Right atrium auricular region (tissue), 2 donors: ENCODE data around the gene AOPEP. TPM values are rescaled to one million over a fixed set of nuclear protein-coding genes. Genes with fewer than 3 reads are reported as not detected.

Experiments
- DNase-seq: peaks from one replicate; pipeline ENCODE4 v3.0.0-alpha.2; 2019; ENCODE audit warnings: low spot score
- H3K27ac ChIP-seq, 2 donors: fragments of 200-600 bp; sonication (generic); 1 replicate in 1 of 2; 2 replicates in 1 of 2; pipeline ENCODE4 v1.5.1; 2016 to 2019
- H3K27me3 ChIP-seq, 2 donors: fragments of 200-600 bp; sonication (generic); one replicate each; pipeline versions ENCODE4 v1.5.1 to v1.6.0; 2017 to 2019
- H3K36me3 ChIP-seq: fragments of 200-600 bp; sonication (generic); one replicate; pipeline ENCODE4 v1.5.1; 2016
- H3K4me1 ChIP-seq, 2 donors: fragments of 200-600 bp; sonication (generic); one replicate each; pipeline versions ENCODE4 v1.5.1 to v1.6.0; 2017 to 2019
- H3K4me3 ChIP-seq, 2 donors: fragments of 200-600 bp; sonication (generic); 1 replicate in 1 of 2; 2 replicates in 1 of 2; pipeline ENCODE4 v1.5.1; 2017 to 2019; ENCODE audit warnings: mild to moderate bottlenecking in 1 of 2, moderate library complexity in 1 of 2
- H3K9me3 ChIP-seq, 2 donors: fragments of 200-600 bp; sonication (generic); one replicate each; pipeline ENCODE4 v1.5.1; 2019
- total RNA-seq, 2 donors: library from RNA; depleted of rRNA; stranded (reverse); fragments of >200 nt; gene quantifications; one replicate each; pipeline ENCODE4 v1.1.0, GENCODE V29; 2016
- TF ChIP-seq, protein P1 (sequence below), 2 donors: fragments of 200-600 bp; sonication (generic); IDR thresholded peaks; one replicate each; pipeline ENCODE4 v1.5.1; 2019; ENCODE audit warnings: antibody characterized with exemption in 2 of 2

The AOPEP gene
- total RNA-seq, 2 donors from 2014 or later = 262 to 314 TPM

- TF ChIP-seq, protein P1, sequence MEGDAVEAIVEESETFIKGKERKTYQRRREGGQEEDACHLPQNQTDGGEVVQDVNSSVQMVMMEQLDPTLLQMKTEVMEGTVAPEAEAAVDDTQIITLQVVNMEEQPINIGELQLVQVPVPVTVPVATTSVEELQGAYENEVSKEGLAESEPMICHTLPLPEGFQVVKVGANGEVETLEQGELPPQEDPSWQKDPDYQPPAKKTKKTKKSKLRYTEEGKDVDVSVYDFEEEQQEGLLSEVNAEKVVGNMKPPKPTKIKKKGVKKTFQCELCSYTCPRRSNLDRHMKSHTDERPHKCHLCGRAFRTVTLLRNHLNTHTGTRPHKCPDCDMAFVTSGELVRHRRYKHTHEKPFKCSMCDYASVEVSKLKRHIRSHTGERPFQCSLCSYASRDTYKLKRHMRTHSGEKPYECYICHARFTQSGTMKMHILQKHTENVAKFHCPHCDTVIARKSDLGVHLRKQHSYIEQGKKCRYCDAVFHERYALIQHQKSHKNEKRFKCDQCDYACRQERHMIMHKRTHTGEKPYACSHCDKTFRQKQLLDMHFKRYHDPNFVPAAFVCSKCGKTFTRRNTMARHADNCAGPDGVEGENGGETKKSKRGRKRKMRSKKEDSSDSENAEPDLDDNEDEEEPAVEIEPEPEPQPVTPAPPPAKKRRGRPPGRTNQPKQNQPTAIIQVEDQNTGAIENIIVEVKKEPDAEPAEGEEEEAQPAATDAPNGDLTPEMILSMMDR (IDR thresholded peaks at IDR 0.05) = no peak
- H3K27ac ChIP-seq = no peak overlapping the region
- DNase-seq = no peak
- no peaks in the 10 kb centered on the region for H3K36me3 ChIP-seq
- H3K4me1 ChIP-seq = peaks cover 0 to 11% of the 10 kb centered on the region in 2 donors
- H3K27me3 ChIP-seq = no peaks in the 10 kb centered on the region
- H3K9me3 ChIP-seq = no peaks in the 10 kb centered on the region
- no peak overlapping the region for H3K4me3 ChIP-seq
Observed at GRCh38 chr9:95130484-95130883, 404.0 kb downstream of the AOPEP start.

GRCh38 chr9:95131023-95131943 is 404.8 kb downstream of the AOPEP start:
- no peak overlapping the region for H3K4me3 ChIP-seq
- DNase-seq = peak; percentile 78
- peaks cover 0 to 11% of the 10 kb centered on the region in 2 donors for H3K4me1 ChIP-seq
- no peaks in the 10 kb centered on the region for H3K36me3 ChIP-seq
- H3K27ac ChIP-seq = no peak overlapping the region
- TF ChIP-seq, protein P1 (IDR thresholded peaks at IDR 0.05) = peak; percentile 84 to 89
- no peaks in the 10 kb centered on the region for H3K27me3 ChIP-seq
- H3K9me3 ChIP-seq = no peaks in the 10 kb centered on the region

GRCh38 chr9:95132366-95133324 is 406.1 kb downstream of the AOPEP start:
- DNase-seq = no peak
- no peaks in the 10 kb centered on the region for H3K9me3 ChIP-seq
- no peaks in the 10 kb centered on the region for H3K27me3 ChIP-seq
- H3K27ac ChIP-seq = no peak overlapping the region
- H3K36me3 ChIP-seq = no peaks in the 10 kb centered on the region
- H3K4me1 ChIP-seq = no peaks in the 10 kb centered on the region
- no peak overlapping the region for H3K4me3 ChIP-seq
- TF ChIP-seq, protein P1 (IDR thresholded peaks at IDR 0.05) = no peak

- no peak for DNase-seq
- H3K27me3 ChIP-seq = no peaks in the 10 kb centered on the region
- H3K36me3 ChIP-seq = no peaks in the 10 kb centered on the region
- no peaks in the 10 kb centered on the region for H3K4me1 ChIP-seq
- TF ChIP-seq, protein P1 (IDR thresholded peaks at IDR 0.05) = no peak
- H3K4me3 ChIP-seq = no peak overlapping the region
- no peak overlapping the region for H3K27ac ChIP-seq
- H3K9me3 ChIP-seq = no peaks in the 10 kb centered on the region
Observed at GRCh38 chr9:95133325-95133705, 406.8 kb downstream of the AOPEP start.

DNA sequence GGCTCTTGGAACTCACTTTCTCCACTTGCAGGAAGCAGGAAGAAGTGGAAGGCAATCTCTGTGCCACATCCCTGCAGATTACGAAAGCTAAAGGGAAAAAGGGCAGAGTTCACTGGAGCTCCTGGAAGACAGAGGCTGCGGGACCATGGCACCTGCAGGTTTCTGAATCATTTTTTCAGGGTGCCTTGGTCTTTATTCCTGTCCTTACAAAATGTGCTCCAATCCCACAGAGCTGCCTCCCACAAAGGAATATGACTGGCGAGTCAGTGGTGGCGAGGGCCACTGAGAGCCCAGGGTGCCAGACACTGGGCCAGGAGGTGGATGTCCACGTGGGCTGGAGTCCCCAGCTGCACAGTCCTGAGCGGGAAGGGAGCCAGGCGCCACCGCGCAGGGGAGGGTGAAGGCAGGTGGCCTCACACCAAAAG is 408.0 kb downstream of the AOPEP start:
- no peaks in the 10 kb centered on the region for H3K9me3 ChIP-seq
- no peaks in the 10 kb centered on the region for H3K27me3 ChIP-seq
- no peak overlapping the region for H3K27ac ChIP-seq
- H3K4me3 ChIP-seq = no peak overlapping the region
- TF ChIP-seq, protein P1 (IDR thresholded peaks at IDR 0.05) = no peak
- H3K36me3 ChIP-seq = no peaks in the 10 kb centered on the region
- DNase-seq = no peak
- H3K4me1 ChIP-seq = no peaks in the 10 kb centered on the region
